NK-92 (cell line): ENCODE data around the gene ANKRD12.
A peak's percentile ranks its signal among the peaks of the same experiment; 100 is the strongest.

Source experiments
- DNase-seq: peaks from one replicate; lab custom pipeline; 2025; ENCODE audit not compliant: unreplicated experiment; lab: John Stamatoyannopoulos, UW

ANKRD12 gene

GRCh38 chr18:9285604-9286003 lies 149.0 kb downstream of the ANKRD12 start:
- DNase-seq, result no peak

- DNase-seq, result no peak
These were observed 150.5 kb downstream of the ANKRD12 start for GRCh38 chr18:9287036-9287435.

- DNase-seq, result no peak
These were observed 153.1 kb downstream of the ANKRD12 start for GRCh38 chr18:9289698-9290097.

- DNase-seq, result no peak
These were observed 153.6 kb downstream of the ANKRD12 start for GRCh38 chr18:9290156-9290555.

GRCh38 chr18:9292047-9292446 lies 155.5 kb downstream of the ANKRD12 start:
- DNase-seq, result no peak

GRCh38 chr18:9293948-9294347 lies 157.4 kb downstream of the ANKRD12 start:
- DNase-seq, result no peak

GRCh38 chr18:9296233-9297006 lies 159.8 kb downstream of the ANKRD12 start:
- DNase-seq, result no peak

- no peak for DNase-seq
These were observed 160.4 kb downstream of the ANKRD12 start for GRCh38 chr18:9297007-9297393.

- no peak for DNase-seq
These were observed 167.9 kb downstream of the ANKRD12 start for GRCh38 chr18:9304388-9305070.

- no peak for DNase-seq
These were observed 182.8 kb downstream of the ANKRD12 start for GRCh38 chr18:9319333-9319732.

GRCh38 chr18:9321017-9321452 lies 184.5 kb downstream of the ANKRD12 start:
- DNase-seq, result no peak

GRCh38 chr18:9321736-9322135 lies 185.2 kb downstream of the ANKRD12 start:
- no peak for DNase-seq

- DNase-seq, result no peak
These were observed 186.2 kb downstream of the ANKRD12 start for GRCh38 chr18:9322744-9323143.

GRCh38 chr18:9323750-9324445 lies 187.3 kb downstream of the ANKRD12 start:
- DNase-seq, result no peak

- no peak for DNase-seq
These were observed 189.1 kb downstream of the ANKRD12 start for GRCh38 chr18:9325716-9326115.

- DNase-seq, result no peak
These were observed 192.2 kb downstream of the ANKRD12 start for GRCh38 chr18:9328776-9329175.

GRCh38 chr18:9329471-9329870 lies 192.9 kb downstream of the ANKRD12 start:
- no peak for DNase-seq

GRCh38 chr18:9330419-9330818 lies 193.8 kb downstream of the ANKRD12 start:
- DNase-seq, result no peak

GRCh38 chr18:9333441-9334328 lies 197.1 kb downstream of the ANKRD12 start:
- no peak for DNase-seq

- peak; percentile 65 for DNase-seq
These were observed 197.9 kb downstream of the ANKRD12 start, which contains the start of gene TWSG1 for GRCh38 chr18:9334329-9334972. TSS of gene TWSG1 (plus strand) at chr18:9334773. CDS start at chr18:9337230, 2,457 bp downstream.
